IMR-90 (cell line): ENCODE measurements around the gene LRP3. TPM values are rescaled to one million over a fixed set of nuclear protein-coding genes. Genes with fewer than 3 reads are reported as not detected.

Experiments
- ATAC-seq: fragments of 200-7000 bp; cut with Tn5 transposase; 2 replicates; pipeline ENCODE4 v1.9.1; 2020; ENCODE audit warnings: low read depth, mild to moderate bottlenecking, moderate library complexity
- BruUV-seq: library from RNA; stranded (reverse); fragments of 400-500 nt; replicated peaks from 2 replicates; lab custom pipeline; 2021; lab: Mats Ljungman, UMichigan
- CTCF ChIA-PET: fragments of 300-600 bp; formaldehyde crosslinking; extraction: SDS; loops from one replicate; lab custom pipeline; 2021; ENCODE audit warnings: antibody characterized with exemption; lab: Yijun Ruan, JAX
- POLR2A ChIA-PET: fragments of 300-600 bp; sonication (Branson Sonifier 250); formaldehyde crosslinking; loops from one replicate; lab custom pipeline; 2022; ENCODE audit warnings: antibody characterized with exemption; ENCODE audit not compliant: unreplicated experiment; lab: Charles Lee
- DNase-seq: peaks from one replicate; pipeline ENCODE4 v3.0.0; 2013
- H2AFZ ChIP-seq: replicated peaks from 2 replicates; pipeline ENCODE3; 2013; ENCODE audit warnings: low read length, mild to moderate bottlenecking; ENCODE audit not compliant: poor library complexity
- H2AK5ac ChIP-seq: 2 replicates; pipeline ENCODE4 v1.6.1; 2013; ENCODE audit warnings: low read depth, low read length, inconsistent platforms
- H2AK9ac ChIP-seq: replicated peaks from 2 replicates; pipeline ENCODE3; 2013; ENCODE audit warnings: mild to moderate bottlenecking, low read depth, low read length, moderate library complexity; ENCODE audit not compliant: poor library complexity
- H2BK120ac ChIP-seq: 2 replicates; pipeline ENCODE4 v1.6.1; 2013; ENCODE audit warnings: low read depth, low read length, inconsistent platforms
- H2BK15ac ChIP-seq: 3 replicates; pipeline ENCODE4 v1.6.1; 2013; ENCODE audit warnings: low read depth, low read length, inconsistent platforms
- H2BK20ac ChIP-seq: 2 replicates; pipeline ENCODE4 v1.6.1; 2013; ENCODE audit warnings: low read depth, mild to moderate bottlenecking, inconsistent platforms, low read length, moderate library complexity
- H2BK5ac ChIP-seq: 2 replicates; pipeline ENCODE4 v1.6.1; 2013; ENCODE audit warnings: mild to moderate bottlenecking, low read depth, low read length, inconsistent platforms; ENCODE audit not compliant: poor library complexity, severe bottlenecking
- H3K14ac ChIP-seq: replicated peaks from 2 replicates; pipeline ENCODE4 v1.6.1; 2013; ENCODE audit warnings: low read depth, low read length, inconsistent platforms
- H3K18ac ChIP-seq: 2 replicates; pipeline ENCODE4 v1.6.1; 2013; ENCODE audit warnings: low read depth, low read length, control low read depth
- H3K23ac ChIP-seq: 2 replicates; pipeline ENCODE4 v1.6.1; 2013; ENCODE audit warnings: low read depth, low read length, inconsistent platforms
- H3K27ac ChIP-seq: 2 replicates; pipeline ENCODE4 v1.5.1; 2013; ENCODE audit warnings: mild to moderate bottlenecking, control low read depth, low read length; ENCODE audit not compliant: insufficient read depth
- H3K27me3 ChIP-seq: 2 replicates; pipeline ENCODE4 v1.6.1; 2013; ENCODE audit warnings: low read length; ENCODE audit not compliant: control insufficient read depth, insufficient read depth
- H3K36me3 ChIP-seq: 2 replicates; pipeline ENCODE4 v1.6.1; 2013; ENCODE audit warnings: low read length, mixed read lengths; ENCODE audit not compliant: control insufficient read depth, insufficient read depth
- H3K4ac ChIP-seq: 2 replicates; pipeline ENCODE4 v1.6.1; 2013; ENCODE audit warnings: low read depth, low read length, inconsistent platforms
- H3K4me1 ChIP-seq: 2 replicates; pipeline ENCODE4 v1.6.1; 2013; ENCODE audit warnings: low read length, mixed read lengths; ENCODE audit not compliant: control insufficient read depth, insufficient read depth
- H3K4me2 ChIP-seq: 2 replicates; pipeline ENCODE4 v1.6.1; 2013; ENCODE audit warnings: low read depth, mild to moderate bottlenecking, control low read depth, low read length, moderate library complexity
- H3K4me3 ChIP-seq: 2 replicates; pipeline ENCODE4 v1.5.1; 2013; ENCODE audit warnings: low read depth, mild to moderate bottlenecking, control low read depth, low read length, moderate library complexity; ENCODE audit not compliant: insufficient read depth
- H3K56ac ChIP-seq: 2 replicates; pipeline ENCODE4 v1.6.1; 2013; ENCODE audit warnings: low read length, inconsistent platforms; ENCODE audit not compliant: insufficient read depth; ENCODE audit errors: extremely low read depth
- H3K79me1 ChIP-seq, 2 experiments: 2 replicates each; pipeline ENCODE4 v1.6.1; 2013; ENCODE audit warnings: low read length in 2 of 2, inconsistent platforms in 1 of 2, low read depth in 1 of 2
- H3K9ac ChIP-seq: 2 replicates; pipeline ENCODE4 v1.6.1; 2013; ENCODE audit warnings: low read depth, low read length, control low read depth
- H3K9me1 ChIP-seq: 2 replicates; pipeline ENCODE4 v1.6.1; 2013; ENCODE audit warnings: low read length, inconsistent platforms; ENCODE audit not compliant: insufficient read depth
- H3K9me3 ChIP-seq: 2 replicates; pipeline ENCODE4 v1.6.1; 2013; ENCODE audit warnings: low read length; ENCODE audit not compliant: control insufficient read depth, insufficient read depth
- H4K20me1 ChIP-seq: 2 replicates; pipeline ENCODE4 v1.6.1; 2013; ENCODE audit warnings: low read length, inconsistent platforms; ENCODE audit not compliant: insufficient read depth
- H4K5ac ChIP-seq: 2 replicates; pipeline ENCODE4 v1.6.1; 2013; ENCODE audit warnings: mild to moderate bottlenecking, low read depth, low read length, control low read depth
- H4K8ac ChIP-seq, 2 experiments: 2 replicates each; pipeline ENCODE4 v1.6.1; 2013; ENCODE audit warnings: low read depth in 2 of 2, low read length in 2 of 2, control low read depth in 1 of 2, inconsistent platforms in 1 of 2
- H4K91ac ChIP-seq: 2 replicates; pipeline ENCODE4 v1.6.1; 2013; ENCODE audit warnings: low read depth, low read length, inconsistent platforms; ENCODE audit not compliant: insufficient read depth
- BHLHE40 ChIP-seq: fragments of 150-350 bp; IDR thresholded peaks from 2 replicates; pipeline ENCODE4 v1.6.1; 2016; ENCODE audit warnings: mild to moderate bottlenecking, low read depth, low read length
- CEBPB ChIP-seq: IDR thresholded peaks from 2 replicates; pipeline ENCODE4 v1.6.1; 2012; ENCODE audit warnings: low read depth, low read length, improper control_type of control experiment
- CHD1 ChIP-seq: IDR thresholded peaks from 2 replicates; pipeline ENCODE4 v1.6.1; 2012; ENCODE audit warnings: low read depth, low read length, improper control_type of control experiment
- CTCF ChIP-seq: conservative IDR thresholded peaks from 2 replicates; pipeline ENCODE4 v1.5.1; 2012; ENCODE audit warnings: mild to moderate bottlenecking, low read depth, low read length, improper control_type of control experiment
- ELK1 ChIP-seq: fragments of 150-350 bp; IDR thresholded peaks from 2 replicates; pipeline ENCODE4 v1.6.1; 2016; ENCODE audit warnings: low read depth, mild to moderate bottlenecking, low read length, moderate library complexity, borderline replicate concordance
- FOS ChIP-seq: fragments of 150-350 bp; IDR thresholded peaks from 2 replicates; pipeline ENCODE4 v1.6.1; 2016; ENCODE audit warnings: low read depth, low read length
- MAFK ChIP-seq: IDR thresholded peaks from 2 replicates; pipeline ENCODE4 v1.6.1; 2012; ENCODE audit warnings: low read depth, low read length, improper control_type of control experiment
- MAZ ChIP-seq: IDR thresholded peaks from 2 replicates; pipeline ENCODE4 v1.6.1; 2012; ENCODE audit warnings: low read depth, mild to moderate bottlenecking, low read length, improper control_type of control experiment, moderate library complexity, borderline replicate concordance
- NFE2L2 ChIP-seq: fragments of 150-350 bp; IDR thresholded peaks from 2 replicates; pipeline ENCODE4 v1.6.1; 2016; ENCODE audit warnings: low read depth, mild to moderate bottlenecking, low read length
- POLR2A ChIP-seq: IDR thresholded peaks from 2 replicates; pipeline ENCODE4 v1.6.1; 2012; ENCODE audit warnings: mild to moderate bottlenecking, low read depth, low read length
- RAD21 ChIP-seq: IDR thresholded peaks from 2 replicates; pipeline ENCODE4 v1.6.1; 2012; ENCODE audit warnings: low read length, improper control_type of control experiment
- RCOR1 ChIP-seq: IDR thresholded peaks from 2 replicates; pipeline ENCODE4 v1.6.1; 2012; ENCODE audit warnings: mild to moderate bottlenecking, low read length, improper control_type of control experiment; ENCODE audit not compliant: insufficient replicate concordance
- SMC3 ChIP-seq: fragments of 150-350 bp; IDR thresholded peaks from 2 replicates; pipeline ENCODE4 v1.6.1; 2016; ENCODE audit warnings: low read depth, mild to moderate bottlenecking, antibody characterized with exemption, low read length, moderate library complexity
- USF2 ChIP-seq: fragments of 150-350 bp; IDR thresholded peaks from 2 replicates; pipeline ENCODE4 v1.6.1; 2017; ENCODE audit warnings: mild to moderate bottlenecking, antibody characterized with exemption, low read length, low read depth
- WGBS, 2 experiments: methylation state at CpG; one replicate each; pipeline versions ENCODE4 v1.1.5 to v1.1.7; 2013; ENCODE audit warnings: missing lambda C conversion rate in 2 of 2; ENCODE audit not compliant: insufficient read length in 1 of 2; ENCODE audit errors: extremely low coverage in 2 of 2; 5-methylcytosine and 5-hydroxymethylcytosine counted together
- dilution Hi-C: fragments of 300-500 bp; cut with HindIII; formaldehyde crosslinking; loops from one replicate; pipeline ENCODE4 v1.14.3; 2018; ENCODE audit warnings: low sequenced_read_pairs; ENCODE audit not compliant: unreplicated experiment
- in situ Hi-C: fragments of 300-500 bp; cut with MboI; formaldehyde crosslinking; loops from 3 replicates; pipeline ENCODE4 v1.14.3; 2019; ENCODE audit warnings: low sequenced_read_pairs, inconsistent platforms, mixed read lengths
- intact Hi-C: fragments of 100-400 bp; cut with micrococcal nuclease; formaldehyde crosslinking; loops from 2 replicates; pipeline ENCODE4 v1.10.0; 2022
- polyA plus RNA-seq, 3 experiments: library from polyadenylated mRNA; depleted of rRNA; stranded (reverse); fragments of >200 nt; gene quantifications; 2 replicates each; pipeline ENCODE4 v1.2.3, GENCODE V29; 2012; ENCODE audit warnings: low replicate concordance in 1 of 3
- total RNA-seq: library from RNA; depleted of rRNA; stranded (reverse); fragments of >200 nt; gene quantifications from 2 replicates; pipeline ENCODE4 v1.2.3, GENCODE V29; 2012

The LRP3 gene
- total and polyA plus RNA-seq, 2 of the 4 experiments (the other 2 are of a cell fraction), result 8.4 to 20.2 TPM

GRCh38 chr19:33250500-33250899, 56.4 kb downstream of the LRP3 start:
- Histone ChIP-seq H3K27me3 (peaks cover 3% of the 10 kb centered on the region; the same call in 1 of the 2 replicates), H3K14ac (no peak overlapping the region), H2BK15ac (no peak overlapping the region), H3K4me3 (no peak overlapping the region), H3K4me1 (no peaks in the 10 kb centered on the region), H2BK5ac (peak overlapping the region; percentile 79), H4K91ac (no peak overlapping the region), H4K8ac (no peak overlapping the region), H2AK5ac (no peak overlapping the region), H4K5ac (no peak overlapping the region), H3K9me3 (no peaks in the 10 kb centered on the region), H3K4me2 (no peak overlapping the region), H2AK9ac (no peak overlapping the region), H2BK120ac (no peak overlapping the region), H2BK20ac (no peak overlapping the region), H3K4ac (no peak overlapping the region), H3K9me1 (0 out of 2 replicates have a peak, but pooled peaks cover 12% of the 10 kb centered on the region), H3K27ac (no peak overlapping the region), H3K56ac (no peak overlapping the region), H3K9ac (no peak overlapping the region), H3K79me1 (no peaks in the 10 kb centered on the region), H3K18ac (no peak overlapping the region), H4K20me1 (no peaks in the 10 kb centered on the region), H2AFZ (no peak overlapping the region), H3K23ac (no peak overlapping the region), H3K36me3 (no peaks in the 10 kb centered on the region)
- intact Hi-C loops, result no loop called here
- dilution Hi-C loops, result no loop called here
- 71% methylated on average over 1 of the region's 1 CpG; no CpG with 5 or more reads in 1 of the 2 experiments for WGBS, 2 experiments
- POLR2A ChIA-PET, result no interaction called here
- BruUV-seq, result no TSS peak
- CTCF ChIA-PET, result no interaction called here
- in situ Hi-C loops, result no loop called here
- DNase-seq (no peak), ATAC-seq (no peak)
- TF ChIP-seq FOS (no peak), ELK1 (no peak), MAFK (no peak), BHLHE40 (no peak), POLR2A (no peak), CHD1 (no peak), NFE2L2 (no peak), RCOR1 (no peak), MAZ (no peak), SMC3 (no peak), CTCF (no peak), RAD21 (no peak), CEBPB (no peak), USF2 (no peak)
